Activated CD4-positive, alpha-beta T cell treated with anti-CD3 and anti-CD28 coated beads, Interleukin-2, Interleukin-4, amounts not matched to agents 100 ng/mL and 50 ng/mL, durations not matched to agents 16 hours and 8 hours (primary cell): Measurements from ENCODE around the gene RBL2.
A peak's percentile ranks its signal among the peaks of the same experiment; 100 is the strongest.

Experiments
- DNase-seq: peaks from one replicate; pipeline ENCODE4 v3.0.0-alpha.2; 2020; ENCODE audit warnings: low spot score

Gene RBL2

GRCh38 chr16:53449816-53450517 is 15.7 kb downstream of the RBL2 start:
- DNase-seq, result no peak

GRCh38 chr16:53453928-53454327 is 19.7 kb downstream of the RBL2 start:
- DNase-seq, result peak; percentile 11

GRCh38 chr16:53456625-53457024 is 22.4 kb downstream of the RBL2 start:
- peak; percentile 76 for DNase-seq

GRCh38 chr16:53457670-53458069 is 23.4 kb downstream of the RBL2 start:
- peak; percentile 91 for DNase-seq

GRCh38 chr16:53458635-53459034 is 24.4 kb downstream of the RBL2 start:
- no peak for DNase-seq

- no peak for DNase-seq
Measured at GRCh38 chr16:53465606-53466280, 31.5 kb downstream of the RBL2 start.

GRCh38 chr16:53476867-53477266 is 42.6 kb downstream of the RBL2 start:
- DNase-seq, result no peak

GRCh38 chr16:53478965-53479364 is 44.7 kb downstream of the RBL2 start:
- no peak for DNase-seq

- DNase-seq, result no peak
Measured at GRCh38 chr16:53480394-53480793, 46.1 kb downstream of the RBL2 start.

GRCh38 chr16:53482123-53482522 is 47.9 kb downstream of the RBL2 start:
- peak; percentile 31 for DNase-seq

GRCh38 chr16:53484542-53484941 is 50.3 kb downstream of the RBL2 start:
- DNase-seq, result no peak

- no peak for DNase-seq
Measured at GRCh38 chr16:53486230-53486629, 52.0 kb downstream of the RBL2 start.

- DNase-seq, result no peak
Measured at GRCh38 chr16:53489755-53490154, 55.5 kb downstream of the RBL2 start.

- DNase-seq, result no peak
Measured at GRCh38 chr16:53492503-53492902, 58.2 kb downstream of the RBL2 start.

- DNase-seq, result no peak
Measured at GRCh38 chr16:53494636-53495035, 60.4 kb downstream of the RBL2 start.

- DNase-seq, result no peak
Measured at GRCh38 chr16:53495325-53495724, 61.1 kb downstream of the RBL2 start.

GRCh38 chr16:53498984-53499383 is 64.7 kb downstream of the RBL2 start:
- DNase-seq, result no peak

GRCh38 chr16:53501216-53501859 is 67.1 kb downstream of the RBL2 start:
- DNase-seq, result no peak

- DNase-seq, result peak; percentile 17
Measured at GRCh38 chr16:53502331-53503269, 68.3 kb downstream of the RBL2 start, which contains the start of gene AKTIP. Gene AKTIP (minus strand): TSS chr16:53503209. CDS start chr16:53500259, 2,950 bp downstream.

GRCh38 chr16:53503270-53503923 is 69.1 kb downstream of the RBL2 start:
- peak; percentile 100 for DNase-seq

GRCh38 chr16:53503991-53504663 is 69.9 kb downstream of the RBL2 start:
- peak; percentile 26 for DNase-seq
